ENCODE measurements around the gene MAML3. TPM values are rescaled to one million over a fixed set of nuclear protein-coding genes. Genes with fewer than 3 reads are reported as not detected.

MAML3 gene
- total and polyA plus RNA-seq, 12 donors: 1.1 to 4.6 (median 2.6) TPM

DNA sequence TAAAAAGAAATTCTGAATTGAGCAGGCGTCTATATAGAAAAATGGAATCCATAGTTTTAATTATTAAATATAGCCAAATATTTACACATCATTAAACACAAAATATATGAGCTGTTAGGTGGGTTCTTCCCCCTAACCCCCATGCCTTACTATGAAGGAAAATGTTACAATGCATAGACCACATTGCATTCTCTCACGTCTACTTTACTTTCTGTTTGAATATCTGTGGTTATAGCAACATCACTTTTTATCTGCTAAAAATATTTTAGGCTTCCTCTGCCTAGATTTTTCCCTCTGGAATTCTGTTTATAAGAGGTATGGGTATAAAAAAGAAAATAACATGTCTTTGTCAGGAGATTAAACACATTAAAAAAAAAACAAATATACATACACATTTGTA, 73.1 kb downstream of the MAML3 start:
- Histone ChIP-seq H3K9me3 (no peaks in the 10 kb centered on the region), H3K27ac (no peak overlapping the region), H3K27me3 (no peaks in the 10 kb centered on the region), H3K4me1 (peaks cover 0 to 27% (median 4%) of the 10 kb centered on the region in 9 donors), H3K36me3 (no peaks in the 10 kb centered on the region), H3K4me3 (no peak overlapping the region)
- ATAC-seq (no peak), DNase-seq (no peak)
- intact Hi-C loops (cut with DNase I): no loop called here
- TF ChIP-seq, protein P1, sequence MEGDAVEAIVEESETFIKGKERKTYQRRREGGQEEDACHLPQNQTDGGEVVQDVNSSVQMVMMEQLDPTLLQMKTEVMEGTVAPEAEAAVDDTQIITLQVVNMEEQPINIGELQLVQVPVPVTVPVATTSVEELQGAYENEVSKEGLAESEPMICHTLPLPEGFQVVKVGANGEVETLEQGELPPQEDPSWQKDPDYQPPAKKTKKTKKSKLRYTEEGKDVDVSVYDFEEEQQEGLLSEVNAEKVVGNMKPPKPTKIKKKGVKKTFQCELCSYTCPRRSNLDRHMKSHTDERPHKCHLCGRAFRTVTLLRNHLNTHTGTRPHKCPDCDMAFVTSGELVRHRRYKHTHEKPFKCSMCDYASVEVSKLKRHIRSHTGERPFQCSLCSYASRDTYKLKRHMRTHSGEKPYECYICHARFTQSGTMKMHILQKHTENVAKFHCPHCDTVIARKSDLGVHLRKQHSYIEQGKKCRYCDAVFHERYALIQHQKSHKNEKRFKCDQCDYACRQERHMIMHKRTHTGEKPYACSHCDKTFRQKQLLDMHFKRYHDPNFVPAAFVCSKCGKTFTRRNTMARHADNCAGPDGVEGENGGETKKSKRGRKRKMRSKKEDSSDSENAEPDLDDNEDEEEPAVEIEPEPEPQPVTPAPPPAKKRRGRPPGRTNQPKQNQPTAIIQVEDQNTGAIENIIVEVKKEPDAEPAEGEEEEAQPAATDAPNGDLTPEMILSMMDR (IDR thresholded peaks at IDR 0.05): no peak
- WGBS, 2 donors: 71 to 82% methylated on average over 2 of the region's 2 CpGs

DNA sequence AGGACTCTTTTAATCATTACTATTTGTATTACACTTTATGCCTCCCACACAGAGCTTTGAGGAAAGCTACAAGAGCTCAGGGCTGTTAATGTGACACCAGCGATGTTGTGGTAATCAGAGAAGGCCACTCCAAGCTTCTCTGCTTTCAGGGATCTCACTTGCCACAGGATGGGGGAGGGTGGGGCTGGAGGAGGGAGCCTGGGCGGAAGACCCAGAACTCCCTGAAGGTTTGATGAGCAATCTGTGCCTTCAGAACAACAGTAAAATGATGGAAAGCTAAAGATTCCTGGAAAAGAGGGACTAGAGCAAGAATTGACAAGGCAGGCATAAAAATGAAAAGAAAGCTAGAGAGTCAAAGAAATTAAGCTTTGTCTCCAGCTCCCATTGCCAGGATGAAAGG, 75.6 kb downstream of the MAML3 start:
- no peaks in the 10 kb centered on the region for H3K36me3 ChIP-seq
- ATAC-seq: peak; percentile 70 to 96 (median 86)
- TF ChIP-seq, protein P1 (IDR thresholded peaks at IDR 0.05): no peak
- H3K27me3 ChIP-seq: no peaks in the 10 kb centered on the region
- peak overlapping the region in 6 of 10 donors; percentile 37 to 77 (median 65) for H3K27ac ChIP-seq
- no peaks in the 10 kb centered on the region for H3K9me3 ChIP-seq
- 60 to 62% methylated on average over 2 of the region's 2 CpGs for WGBS, 2 donors
- H3K4me1 ChIP-seq: peaks cover 0 to 22% (median 2%) of the 10 kb centered on the region in 9 donors
- peak; percentile 24 to 46 for DNase-seq
- intact Hi-C loops (cut with DNase I): no loop called here
- no peak overlapping the region for H3K4me3 ChIP-seq

DNA sequence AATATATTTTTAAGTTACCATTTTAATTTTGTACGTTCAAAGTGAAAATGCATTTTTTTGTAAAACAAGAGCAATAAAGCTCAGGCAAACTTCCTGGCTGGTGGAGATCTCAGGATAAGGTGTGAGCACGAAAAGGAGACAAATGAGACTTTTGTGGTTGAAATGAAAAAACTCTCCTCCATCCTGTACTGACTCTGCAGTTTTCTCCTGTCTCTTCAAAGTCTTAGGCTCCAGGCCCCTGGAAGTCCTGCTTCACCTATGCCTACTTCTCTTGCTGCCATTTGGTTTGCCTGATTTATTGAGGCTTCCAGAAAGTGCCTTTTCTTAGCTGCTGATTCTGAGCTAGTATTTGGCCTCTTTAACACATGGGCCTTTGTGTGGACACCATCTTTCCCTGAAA, 77.7 kb downstream of the MAML3 start:
- Histone ChIP-seq H3K27ac (no peak overlapping the region), H3K9me3 (no peaks in the 10 kb centered on the region), H3K27me3 (no peaks in the 10 kb centered on the region), H3K4me3 (no peak overlapping the region), H3K36me3 (no peaks in the 10 kb centered on the region), H3K4me1 (peaks cover 0 to 33% (median 7%) of the 10 kb centered on the region in 9 donors)
- ATAC-seq (no peak), DNase-seq (no peak)
- TF ChIP-seq, protein P1 (IDR thresholded peaks at IDR 0.05): no peak
- WGBS, 2 donors: 89 to 96% methylated on average over 2 of the region's 2 CpGs
- intact Hi-C loops (cut with DNase I): no loop called here

DNA sequence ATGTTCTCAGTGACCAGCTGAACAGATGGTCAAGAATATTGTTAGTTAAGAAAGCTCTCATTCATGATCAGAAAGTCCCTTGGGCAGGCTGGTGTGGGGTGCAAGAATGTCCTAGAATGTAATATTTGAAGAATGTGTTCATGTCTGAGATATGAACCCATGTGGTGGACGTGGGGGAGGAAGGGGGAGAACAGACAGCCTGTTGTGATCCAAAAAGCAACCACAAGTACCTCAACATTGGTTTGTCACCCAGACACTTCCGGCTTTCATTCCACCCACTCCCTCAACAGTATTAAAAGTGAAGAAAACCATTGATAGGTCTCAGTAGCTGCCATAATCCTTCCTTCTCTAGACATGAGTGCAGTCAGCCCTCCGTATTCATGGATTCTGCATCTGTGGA, 82.2 kb downstream of the MAML3 start:
- Histone ChIP-seq H3K9me3 (no peaks in the 10 kb centered on the region), H3K27ac (peak overlapping the region in 3 of 10 donors; percentile 10 to 64 (median 62)), H3K4me1 (peaks cover 0 to 37% (median 11%) of the 10 kb centered on the region in 9 donors), H3K4me3 (no peak overlapping the region), H3K36me3 (no peaks in the 10 kb centered on the region), H3K27me3 (no peaks in the 10 kb centered on the region)
- TF ChIP-seq, protein P1 (IDR thresholded peaks at IDR 0.05): no peak
- 62 to 66% methylated on average over 3 of the region's 3 CpGs for WGBS, 2 donors
- DNase-seq (peak in 1 of 2 donors; percentile 39), ATAC-seq (peak; percentile 61 to 93 (median 82))
- intact Hi-C loops (cut with DNase I): no loop called here

All from heart right ventricle (tissue), 16 donors.